ENCODE results near the gene PABPC1L. TPM values are rescaled to one million over a fixed set of nuclear protein-coding genes. Genes with fewer than 3 reads are reported as not detected.

The PABPC1L gene
- total RNA-seq, 1 donor from 2014 or later = 17.3 TPM

DNA sequence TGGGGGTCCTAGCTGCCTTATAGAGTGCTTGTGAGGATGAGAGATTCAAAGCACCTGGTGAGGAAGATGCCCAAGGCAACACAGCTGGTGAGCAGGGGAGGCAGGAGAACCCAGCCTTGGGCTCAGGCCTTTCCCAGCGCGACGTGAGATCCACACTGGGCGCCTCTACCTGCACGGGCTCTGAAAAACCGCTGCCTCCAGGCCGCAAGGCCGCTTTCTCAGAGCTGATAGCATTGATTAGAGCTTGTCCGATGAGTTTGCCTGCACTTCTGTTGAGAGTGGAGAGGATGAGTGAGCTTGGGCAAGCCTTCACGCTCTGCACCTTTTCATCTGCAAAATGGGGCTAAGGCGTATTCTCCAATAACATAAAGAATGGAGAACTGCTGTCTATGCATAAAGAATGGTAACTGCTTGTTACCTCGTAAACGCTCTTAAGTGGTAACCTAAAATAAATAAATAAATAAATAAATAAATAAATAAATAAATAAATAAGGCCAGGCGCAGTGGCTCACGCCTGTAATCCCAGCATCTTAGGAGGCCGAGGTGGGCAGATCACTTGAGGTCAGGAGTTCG is 916 bp downstream of the PABPC1L start:
- Mint-ChIP-seq H3K27ac (ENCODE audit: unreplicated experiment) (no peak overlapping the region), H3K36me3 (ENCODE audit: low read depth, unreplicated experiment) (peaks cover 22% of the 10 kb centered on the region), H3K4me3 (ENCODE audit: unreplicated experiment) (peak overlapping the region; percentile 81), H3K9me3 (ENCODE audit: unreplicated experiment) (no peaks in the 10 kb centered on the region), H3K27me3 (ENCODE audit: unreplicated experiment) (no peaks in the 10 kb centered on the region), H3K4me1 (ENCODE audit: unreplicated experiment) (peaks cover 11% of the 10 kb centered on the region)
- TF ChIP-seq, protein P1, sequence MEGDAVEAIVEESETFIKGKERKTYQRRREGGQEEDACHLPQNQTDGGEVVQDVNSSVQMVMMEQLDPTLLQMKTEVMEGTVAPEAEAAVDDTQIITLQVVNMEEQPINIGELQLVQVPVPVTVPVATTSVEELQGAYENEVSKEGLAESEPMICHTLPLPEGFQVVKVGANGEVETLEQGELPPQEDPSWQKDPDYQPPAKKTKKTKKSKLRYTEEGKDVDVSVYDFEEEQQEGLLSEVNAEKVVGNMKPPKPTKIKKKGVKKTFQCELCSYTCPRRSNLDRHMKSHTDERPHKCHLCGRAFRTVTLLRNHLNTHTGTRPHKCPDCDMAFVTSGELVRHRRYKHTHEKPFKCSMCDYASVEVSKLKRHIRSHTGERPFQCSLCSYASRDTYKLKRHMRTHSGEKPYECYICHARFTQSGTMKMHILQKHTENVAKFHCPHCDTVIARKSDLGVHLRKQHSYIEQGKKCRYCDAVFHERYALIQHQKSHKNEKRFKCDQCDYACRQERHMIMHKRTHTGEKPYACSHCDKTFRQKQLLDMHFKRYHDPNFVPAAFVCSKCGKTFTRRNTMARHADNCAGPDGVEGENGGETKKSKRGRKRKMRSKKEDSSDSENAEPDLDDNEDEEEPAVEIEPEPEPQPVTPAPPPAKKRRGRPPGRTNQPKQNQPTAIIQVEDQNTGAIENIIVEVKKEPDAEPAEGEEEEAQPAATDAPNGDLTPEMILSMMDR (IDR thresholded peaks at IDR 0.05; ENCODE audit: unreplicated experiment) = no peak
- no peak for DNase-seq (ENCODE audit: low spot score)

DNA sequence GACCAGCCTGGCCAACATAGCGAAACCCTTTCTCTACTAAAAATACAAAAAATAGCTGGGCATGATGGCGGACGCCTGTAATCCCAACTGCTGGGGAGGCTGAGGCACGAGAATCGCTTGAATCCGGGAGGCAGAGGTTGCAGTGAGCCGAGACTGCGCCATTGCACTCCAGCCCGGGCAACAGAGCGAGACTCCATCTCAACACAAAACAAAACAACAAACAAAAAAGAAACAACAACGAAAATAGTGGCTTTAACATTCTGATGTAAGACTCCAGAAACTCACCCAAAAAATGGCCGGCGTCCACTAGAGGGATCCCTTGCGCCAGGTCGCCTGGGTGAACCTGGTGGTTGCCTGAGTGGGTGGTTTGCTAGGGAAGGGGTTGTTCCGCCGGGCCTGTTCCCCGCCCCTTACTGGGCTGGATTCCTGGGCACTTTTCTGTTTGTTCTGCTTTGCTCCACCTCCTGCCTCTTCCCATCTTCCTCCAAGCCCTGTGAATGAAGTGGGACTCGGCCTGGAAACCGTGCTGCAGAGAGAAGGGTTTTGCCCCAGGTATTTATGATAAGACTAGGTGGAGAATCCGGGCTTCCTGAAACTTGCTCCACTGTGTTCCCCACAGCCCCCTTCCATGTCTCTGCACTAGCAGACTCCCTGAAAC is 1.5 kb downstream of the PABPC1L start:
- H3K9me3 Mint-ChIP-seq (ENCODE audit: unreplicated experiment) = no peaks in the 10 kb centered on the region
- H3K36me3 Mint-ChIP-seq (ENCODE audit: low read depth, unreplicated experiment) = peaks cover 16% of the 10 kb centered on the region
- DNase-seq (ENCODE audit: low spot score) = peak; percentile 80
- peaks cover 11% of the 10 kb centered on the region for H3K4me1 Mint-ChIP-seq (ENCODE audit: unreplicated experiment)
- no peak overlapping the region for H3K4me3 Mint-ChIP-seq (ENCODE audit: unreplicated experiment)
- H3K27ac Mint-ChIP-seq (ENCODE audit: unreplicated experiment) = no peak overlapping the region
- H3K27me3 Mint-ChIP-seq (ENCODE audit: unreplicated experiment) = no peaks in the 10 kb centered on the region
- TF ChIP-seq, protein P1 (IDR thresholded peaks at IDR 0.05; ENCODE audit: unreplicated experiment) = peak; percentile 51

DNA sequence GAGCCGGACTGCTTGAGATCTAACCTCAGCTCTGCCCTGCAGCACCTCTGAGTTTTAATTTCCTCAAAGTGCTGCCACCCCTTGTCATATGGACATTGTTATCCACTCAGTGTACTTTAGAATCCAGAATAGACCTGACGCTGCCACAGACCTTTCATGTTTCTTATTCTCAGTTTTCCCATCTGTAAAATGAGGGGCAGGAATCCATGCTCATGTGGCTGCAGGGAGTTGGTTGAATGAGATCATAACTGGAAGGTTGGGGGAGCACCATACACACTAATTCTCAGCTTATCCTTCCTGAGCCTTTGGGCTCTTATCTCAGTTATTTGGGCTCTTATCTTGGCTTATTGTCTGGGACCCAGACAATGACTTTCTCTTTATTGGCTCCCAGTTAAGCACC is 2.3 kb downstream of the PABPC1L start:
- Mint-ChIP-seq H3K9me3 (ENCODE audit: unreplicated experiment) (no peaks in the 10 kb centered on the region), H3K27me3 (ENCODE audit: unreplicated experiment) (no peaks in the 10 kb centered on the region), H3K4me1 (ENCODE audit: unreplicated experiment) (peaks cover 11% of the 10 kb centered on the region), H3K36me3 (ENCODE audit: low read depth, unreplicated experiment) (peaks cover 16% of the 10 kb centered on the region), H3K4me3 (ENCODE audit: unreplicated experiment) (no peak overlapping the region), H3K27ac (ENCODE audit: unreplicated experiment) (no peak overlapping the region)
- TF ChIP-seq, protein P1 (IDR thresholded peaks at IDR 0.05; ENCODE audit: unreplicated experiment) = no peak
- DNase-seq (ENCODE audit: low spot score) = no peak

DNA sequence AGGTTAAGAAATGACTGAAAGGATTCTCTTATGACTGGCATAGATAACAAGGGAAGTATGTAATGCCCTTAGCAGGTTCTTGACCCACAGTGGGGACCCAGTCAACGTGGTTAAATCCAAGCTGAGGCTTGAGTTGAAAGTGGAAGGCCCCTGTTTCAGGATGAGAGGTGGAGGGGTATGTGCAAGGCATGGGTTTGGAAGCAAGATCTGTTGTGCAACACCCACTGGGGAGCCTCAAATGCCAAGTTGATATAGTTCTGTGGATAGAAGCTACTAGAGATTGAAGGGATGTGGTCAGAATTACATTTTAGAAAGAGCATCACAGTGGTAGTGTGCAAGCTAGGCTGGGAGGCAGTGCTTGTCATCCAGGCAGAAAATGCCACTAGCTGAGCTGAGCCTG is 5.1 kb downstream of the PABPC1L start:
- DNase-seq (ENCODE audit: low spot score) = no peak
- H3K9me3 Mint-ChIP-seq (ENCODE audit: unreplicated experiment) = no peaks in the 10 kb centered on the region
- H3K27me3 Mint-ChIP-seq (ENCODE audit: unreplicated experiment) = no peaks in the 10 kb centered on the region
- H3K4me3 Mint-ChIP-seq (ENCODE audit: unreplicated experiment) = no peak overlapping the region
- H3K4me1 Mint-ChIP-seq (ENCODE audit: unreplicated experiment) = peaks cover 2% of the 10 kb centered on the region
- TF ChIP-seq, protein P1 (IDR thresholded peaks at IDR 0.05; ENCODE audit: unreplicated experiment) = no peak
- no peaks in the 10 kb centered on the region for H3K36me3 Mint-ChIP-seq (ENCODE audit: low read depth, unreplicated experiment)
- no peak overlapping the region for H3K27ac Mint-ChIP-seq (ENCODE audit: unreplicated experiment)

DNA sequence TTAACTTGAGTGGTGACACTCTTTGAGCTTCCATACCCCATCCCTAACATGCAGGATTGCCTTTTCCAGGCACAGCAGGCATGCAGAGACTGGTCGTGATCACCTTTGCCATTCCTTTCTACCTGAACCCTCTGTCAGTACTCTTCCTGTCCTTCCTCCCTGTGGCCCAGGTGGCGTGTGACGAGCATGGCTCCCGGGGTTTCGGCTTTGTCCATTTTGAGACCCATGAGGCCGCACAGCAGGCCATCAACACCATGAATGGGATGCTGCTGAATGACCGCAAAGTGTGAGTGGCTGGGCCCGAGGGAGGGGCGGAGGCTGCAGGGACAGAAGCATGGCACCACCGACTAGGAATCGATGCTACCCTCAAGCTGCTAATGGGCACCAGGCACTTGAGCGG is 6.7 kb downstream of the PABPC1L start:
- no peaks in the 10 kb centered on the region for H3K36me3 Mint-ChIP-seq (ENCODE audit: low read depth, unreplicated experiment)
- no peaks in the 10 kb centered on the region for H3K9me3 Mint-ChIP-seq (ENCODE audit: unreplicated experiment)
- no peak overlapping the region for H3K4me3 Mint-ChIP-seq (ENCODE audit: unreplicated experiment)
- no peaks in the 10 kb centered on the region for H3K27me3 Mint-ChIP-seq (ENCODE audit: unreplicated experiment)
- H3K27ac Mint-ChIP-seq (ENCODE audit: unreplicated experiment) = no peak overlapping the region
- peaks cover 2% of the 10 kb centered on the region for H3K4me1 Mint-ChIP-seq (ENCODE audit: unreplicated experiment)
- TF ChIP-seq, protein P1 (IDR thresholded peaks at IDR 0.05; ENCODE audit: unreplicated experiment) = no peak
- no peak for DNase-seq (ENCODE audit: low spot score)

Data from endothelial cell (in vitro differentiated cells).